CD4-positive, alpha-beta T cell (primary cell): ENCODE results near the gene SLC4A5. TPM values are rescaled to one million over a fixed set of nuclear protein-coding genes. Genes with fewer than 3 reads are reported as not detected.

Source experiments
- ATAC-seq: fragments of 200-7000 bp; cut with Tn5 transposase; one replicate; pipeline ENCODE4 v1.10.0; 2022; ENCODE audit warnings: mild to moderate bottlenecking; ENCODE audit not compliant: poor library complexity
- CTCF ChIA-PET: fragments of 350-600 bp; sonication (Branson Sonifier 250); formaldehyde crosslinking; loops from one replicate; lab custom pipeline; 2021; ENCODE audit warnings: antibody characterized with exemption, inconsistent platforms; lab: Charles Lee
- POLR2A ChIA-PET: fragments of 350-600 bp; sonication (Branson Sonifier 250); formaldehyde crosslinking; loops from one replicate; lab custom pipeline; 2021; ENCODE audit warnings: antibody characterized with exemption, inconsistent platforms; lab: Charles Lee
- DNase-seq, 14 experiments: peaks; one replicate each; pipeline ENCODE4 v3.0.0-alpha.2; 2013 to 2020; ENCODE audit warnings: mixed read lengths in 2 of 14
- H3K27ac ChIP-seq, 2 donors: one replicate each; pipeline versions ENCODE4 v1.5.1 to v1.7.0; 2013; ENCODE audit warnings: low read length in 2 of 2, low read depth in 1 of 2, mild to moderate bottlenecking in 1 of 2
- H3K27me3 ChIP-seq, 2 experiments: 1 replicate in 1 of 2; 2 replicates in 1 of 2; pipeline versions ENCODE4 v1.6.1 to v1.7.0; 2013; ENCODE audit warnings: low read length in 2 of 2, control low read depth in 1 of 2, mild to moderate bottlenecking in 1 of 2, moderate library complexity in 1 of 2; ENCODE audit not compliant: insufficient read depth in 2 of 2, control insufficient read depth in 1 of 2
- H3K36me3 ChIP-seq: one replicate; pipeline ENCODE4 v1.6.1; 2013; ENCODE audit warnings: low read length, control low read depth; ENCODE audit not compliant: insufficient read depth
- H3K4me1 ChIP-seq: one replicate; pipeline ENCODE4 v1.6.1; 2013; ENCODE audit warnings: low read length, control low read depth; ENCODE audit not compliant: insufficient read depth
- H3K4me3 ChIP-seq: one replicate; pipeline ENCODE4 v1.5.1; 2013; ENCODE audit warnings: mild to moderate bottlenecking, low read length, moderate library complexity
- H3K9me3 ChIP-seq, 2 experiments: 1 replicate in 1 of 2; 2 replicates in 1 of 2; pipeline versions ENCODE4 v1.6.1 to v1.7.0; 2013; ENCODE audit warnings: low read length in 2 of 2, mild to moderate bottlenecking in 2 of 2, control low read depth in 1 of 2, moderate library complexity in 1 of 2; ENCODE audit not compliant: control insufficient read depth in 1 of 2, insufficient read depth in 1 of 2
- H3K27ac Mint-ChIP-seq: one replicate; pipeline ENCODE4 v1.8.0; 2020; ENCODE audit warnings: mixed read lengths
- H3K27me3 Mint-ChIP-seq: one replicate; pipeline ENCODE4 v1.8.0; 2021; ENCODE audit warnings: mixed read lengths
- H3K36me3 Mint-ChIP-seq: one replicate; pipeline ENCODE4 v1.8.0; 2021; ENCODE audit warnings: low read depth, mixed read lengths
- H3K4me1 Mint-ChIP-seq: one replicate; pipeline ENCODE4 v1.8.0; 2021; ENCODE audit warnings: low read depth, mixed read lengths
- H3K4me3 Mint-ChIP-seq: one replicate; pipeline ENCODE4 v1.8.0; 2020; ENCODE audit warnings: mild to moderate bottlenecking, mixed read lengths
- H3K9me3 Mint-ChIP-seq: one replicate; pipeline ENCODE4 v1.8.0; 2020; ENCODE audit warnings: mixed read lengths
- intact Hi-C, 2 experiments: fragments of 100-400 bp; cut with DNase I in 1 of 2; cut with micrococcal nuclease in 1 of 2; formaldehyde crosslinking; loops; one replicate each; pipeline versions ENCODE4 v1.15.1 to v1.9.0; 2023 to 2025; cut with DNase I, micrococcal nuclease
- total RNA-seq, 174 experiments: library from RNA in 2 of 174; stranded (reverse) in 2 of 174; gene quantifications; one replicate each; pipeline ENCODE4 v1.2.3 and lab custom pipeline; 2021 to 2026
- TF ChIP-seq, protein P1 (sequence below): fragments of 200-600 bp; IDR thresholded peaks from one replicate; pipeline ENCODE4 v1.8.0; 2022; ENCODE audit warnings: antibody characterized with exemption, mild to moderate bottlenecking

Gene SLC4A5
- total RNA-seq, 2 experiments from 2014 or later = 7.8 to 10.4 TPM

DNA sequence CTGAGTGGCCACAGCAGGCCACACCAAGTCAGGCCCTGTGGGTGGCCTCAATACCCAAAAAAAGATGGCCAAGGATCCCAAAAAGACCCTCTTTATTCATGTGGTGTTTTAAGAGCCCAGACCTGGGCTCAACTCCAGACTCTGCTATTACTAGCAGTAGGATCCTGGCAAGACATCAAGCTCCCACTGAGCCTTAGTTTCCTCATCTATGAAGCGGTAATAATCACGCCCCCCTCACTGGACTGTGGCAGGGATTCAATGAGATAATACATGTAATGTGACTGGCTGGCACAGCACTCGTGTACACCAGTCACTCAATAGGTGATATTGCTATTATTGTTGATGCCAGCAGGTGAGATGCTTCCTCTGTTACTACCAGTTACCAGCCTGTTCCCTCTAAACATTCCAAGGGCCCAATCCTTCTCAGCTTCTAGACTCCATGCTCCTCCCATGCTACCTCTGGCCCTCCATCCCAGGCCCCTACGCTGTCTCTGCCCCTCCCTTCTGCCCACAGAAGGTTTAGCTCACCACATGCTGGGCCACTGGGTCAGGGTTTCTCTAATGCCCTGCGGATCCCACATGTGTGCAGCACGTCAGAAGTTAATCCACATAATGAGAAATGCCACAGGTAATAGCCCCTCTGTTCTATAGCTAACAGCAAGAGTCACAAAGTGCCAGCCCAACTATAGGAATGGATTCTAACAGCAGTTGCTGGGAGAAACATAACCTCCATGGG is 51.2 kb downstream of the SLC4A5 start:
- ChIA-PET CTCF (interaction anchor here (1.8 kb wide), 1 partner anchor 43 kb away, joined by 6 read pairs; no protein-coding TSS in a partner anchor), POLR2A (no interaction called here)
- Histone ChIP-seq H3K36me3 (no peaks in the 10 kb centered on the region), H3K4me3 (no peak overlapping the region), H3K4me1 (peaks cover 26% of the 10 kb centered on the region), H3K27me3 (no peaks in the 10 kb centered on the region), H3K9me3 (no peaks in the 10 kb centered on the region), H3K27ac (peak overlapping the region in 1 of 2 donors; percentile 77)
- H3K4me1 Mint-ChIP-seq = peaks cover 32% of the 10 kb centered on the region
- peaks cover 9% of the 10 kb centered on the region for H3K36me3 Mint-ChIP-seq
- H3K4me3 Mint-ChIP-seq = no peak overlapping the region
- no peaks in the 10 kb centered on the region for H3K27me3 Mint-ChIP-seq
- peak overlapping the region; percentile 83 for H3K27ac Mint-ChIP-seq
- TF ChIP-seq, protein P1, sequence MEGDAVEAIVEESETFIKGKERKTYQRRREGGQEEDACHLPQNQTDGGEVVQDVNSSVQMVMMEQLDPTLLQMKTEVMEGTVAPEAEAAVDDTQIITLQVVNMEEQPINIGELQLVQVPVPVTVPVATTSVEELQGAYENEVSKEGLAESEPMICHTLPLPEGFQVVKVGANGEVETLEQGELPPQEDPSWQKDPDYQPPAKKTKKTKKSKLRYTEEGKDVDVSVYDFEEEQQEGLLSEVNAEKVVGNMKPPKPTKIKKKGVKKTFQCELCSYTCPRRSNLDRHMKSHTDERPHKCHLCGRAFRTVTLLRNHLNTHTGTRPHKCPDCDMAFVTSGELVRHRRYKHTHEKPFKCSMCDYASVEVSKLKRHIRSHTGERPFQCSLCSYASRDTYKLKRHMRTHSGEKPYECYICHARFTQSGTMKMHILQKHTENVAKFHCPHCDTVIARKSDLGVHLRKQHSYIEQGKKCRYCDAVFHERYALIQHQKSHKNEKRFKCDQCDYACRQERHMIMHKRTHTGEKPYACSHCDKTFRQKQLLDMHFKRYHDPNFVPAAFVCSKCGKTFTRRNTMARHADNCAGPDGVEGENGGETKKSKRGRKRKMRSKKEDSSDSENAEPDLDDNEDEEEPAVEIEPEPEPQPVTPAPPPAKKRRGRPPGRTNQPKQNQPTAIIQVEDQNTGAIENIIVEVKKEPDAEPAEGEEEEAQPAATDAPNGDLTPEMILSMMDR = no peak
- no peaks in the 10 kb centered on the region for H3K9me3 Mint-ChIP-seq
- intact Hi-C loops = loop anchor here in 1 of 2 experiments (2.0 kb wide), 1 partner anchor 25 kb away; no protein-coding TSS in a partner anchor
- ATAC-seq (no peak), DNase-seq (no peak)

DNA sequence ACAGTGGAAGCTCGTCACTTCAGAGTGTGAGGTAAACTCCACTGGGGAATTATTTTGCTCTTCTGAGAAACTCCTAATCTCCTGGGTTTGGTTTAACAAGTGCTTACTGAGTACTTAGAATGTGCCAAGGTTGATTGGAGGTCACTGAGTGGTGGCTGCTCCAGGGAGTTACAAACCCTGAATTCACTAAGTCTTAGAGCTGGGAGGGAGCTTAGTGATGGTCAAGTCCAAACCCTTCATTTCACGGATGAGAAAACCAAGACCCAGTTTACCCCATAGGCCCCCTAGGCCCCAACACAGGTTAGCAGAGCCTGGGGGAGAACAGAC is 52.0 kb downstream of the SLC4A5 start:
- Mint-ChIP-seq H3K36me3 (peaks cover 9% of the 10 kb centered on the region), H3K27ac (peak overlapping the region; percentile 83), H3K4me3 (peak overlapping the region; percentile 42), H3K27me3 (no peaks in the 10 kb centered on the region), H3K4me1 (peaks cover 32% of the 10 kb centered on the region), H3K9me3 (no peaks in the 10 kb centered on the region)
- peak overlapping the region; percentile 64 to 77 for H3K27ac ChIP-seq
- ChIA-PET POLR2A (interaction anchor here (0.6 to 1.7 kb wide), 10 partner anchors 15 to 227 kb away, joined by 3 to 7 read pairs (median 5); partner anchors contain the start of genes MOB1A and MTHFD2), CTCF (interaction anchor here (1.3 to 1.8 kb wide), 2 partner anchors 41 to 44 kb away, joined by 4 to 6 read pairs; no protein-coding TSS in a partner anchor)
- no peak for DNase-seq
- TF ChIP-seq, protein P1 = no peak
- no peaks in the 10 kb centered on the region for H3K27me3 ChIP-seq
- H3K9me3 ChIP-seq = no peaks in the 10 kb centered on the region
- H3K4me1 ChIP-seq = peaks cover 26% of the 10 kb centered on the region
- no peaks in the 10 kb centered on the region for H3K36me3 ChIP-seq
- intact Hi-C loops = loop anchor here in 1 of 2 experiments (2.0 kb wide), 1 partner anchor 24 kb away; no protein-coding TSS in a partner anchor
- H3K4me3 ChIP-seq = peak overlapping the region; percentile 19
- ATAC-seq = no peak

DNA sequence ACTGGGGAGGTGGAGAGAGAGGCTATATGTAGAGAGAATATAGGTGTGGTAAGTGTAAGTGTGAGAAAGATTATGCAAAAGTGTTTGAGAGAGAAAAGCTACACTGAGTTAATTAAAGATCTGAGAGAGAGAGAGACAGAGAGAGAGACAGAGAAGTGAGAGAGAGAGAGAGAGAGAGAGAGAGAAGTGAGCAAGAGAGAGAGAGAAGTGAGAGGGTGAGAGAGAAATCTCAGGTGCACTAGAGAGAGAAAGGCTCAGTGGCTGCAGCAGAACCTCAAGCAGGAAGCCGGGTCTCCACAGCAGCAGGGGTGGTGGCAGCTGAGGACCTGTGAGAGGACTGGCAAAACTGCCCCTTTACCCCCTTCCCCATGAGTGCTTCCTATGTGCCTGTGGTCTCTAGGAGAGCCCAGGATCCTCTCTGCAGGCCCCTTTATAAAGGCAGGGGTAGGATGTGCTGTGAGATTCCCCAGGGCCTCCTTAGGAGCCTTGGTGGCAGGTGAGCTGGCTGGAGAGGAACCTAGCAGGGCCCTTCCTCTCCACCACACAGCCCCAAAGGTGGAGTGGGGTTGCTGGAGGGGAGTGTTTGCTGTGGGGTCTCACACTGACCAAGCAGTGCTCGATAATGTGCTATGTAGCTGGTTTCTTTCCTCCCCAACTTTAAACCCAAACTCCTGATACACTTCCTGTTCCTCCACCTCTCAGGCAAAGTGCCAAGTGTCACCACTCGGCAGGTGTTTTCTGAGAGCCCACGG is 52.6 kb downstream of the SLC4A5 start:
- no peaks in the 10 kb centered on the region for H3K9me3 ChIP-seq
- no peaks in the 10 kb centered on the region for H3K27me3 ChIP-seq
- Mint-ChIP-seq H3K27ac (peak overlapping the region; percentile 83), H3K4me1 (peaks cover 32% of the 10 kb centered on the region), H3K36me3 (peaks cover 9% of the 10 kb centered on the region), H3K4me3 (peak overlapping the region; percentile 68), H3K9me3 (no peaks in the 10 kb centered on the region), H3K27me3 (no peaks in the 10 kb centered on the region)
- H3K36me3 ChIP-seq = no peaks in the 10 kb centered on the region
- peaks cover 26% of the 10 kb centered on the region for H3K4me1 ChIP-seq
- CTCF ChIA-PET = interaction anchor here (0.7 to 1.8 kb wide), 3 partner anchors 41 to 738 kb away, joined by 3 to 6 read pairs (median 4); no protein-coding TSS in a partner anchor
- H3K4me3 ChIP-seq = peak overlapping the region; percentile 19
- TF ChIP-seq, protein P1 = no peak
- intact Hi-C loops = loop anchor here in 1 of 2 experiments (2.0 kb wide), 1 partner anchor 24 kb away; no protein-coding TSS in a partner anchor
- peak overlapping the region; percentile 64 to 77 for H3K27ac ChIP-seq
- POLR2A ChIA-PET = interaction anchor here (0.6 to 1.7 kb wide), 12 partner anchors 15 to 227 kb away, joined by 3 to 7 read pairs (median 4); partner anchors contain the start of genes MOB1A and MTHFD2
- DNase-seq (peak; percentile 12 to 82 (median 36)), ATAC-seq (peak; percentile 80)
